KMS-11 (cell line): ENCODE results near the gene C2orf68.

Experiments
- H2AFZ ChIP-seq: fragments of 200-600 bp; sonication (generic); 2 replicates; pipeline ENCODE4 v1.6.1; 2016; ENCODE audit warnings: antibody characterized with exemption, mixed run types, low read depth
- H3K27ac ChIP-seq: fragments of 200-600 bp; sonication (generic); 2 replicates; pipeline ENCODE4 v1.6.1; 2016; ENCODE audit warnings: mild to moderate bottlenecking, mixed run types
- H3K27me3 ChIP-seq: fragments of 200-600 bp; sonication (generic); 2 replicates; pipeline ENCODE4 v1.6.1; 2017; ENCODE audit warnings: mild to moderate bottlenecking, low read depth, mixed run types, moderate library complexity; ENCODE audit not compliant: insufficient read depth
- H3K36me3 ChIP-seq: fragments of 200-600 bp; sonication (generic); 2 replicates; pipeline ENCODE4 v1.6.1; 2017; ENCODE audit warnings: mild to moderate bottlenecking, mixed run types; ENCODE audit not compliant: insufficient read depth
- H3K4me1 ChIP-seq: fragments of 200-600 bp; sonication (generic); 2 replicates; pipeline ENCODE4 v1.6.1; 2016; ENCODE audit warnings: mild to moderate bottlenecking, low read depth, mixed run types; ENCODE audit not compliant: poor library complexity, severe bottlenecking
- H3K4me2 ChIP-seq: fragments of 200-600 bp; sonication (generic); 2 replicates; pipeline ENCODE4 v1.7.0; 2016; ENCODE audit warnings: mild to moderate bottlenecking, mixed run types
- H3K4me3 ChIP-seq: fragments of 200-600 bp; sonication (generic); IDR thresholded peaks from 2 replicates; pipeline ENCODE4 v1.6.1; 2017; ENCODE audit warnings: low read depth, low read length, mixed read lengths; ENCODE audit not compliant: insufficient read depth
- H3K79me2 ChIP-seq: fragments of 200-600 bp; sonication (generic); 2 replicates; pipeline ENCODE4 v1.6.1; 2016; ENCODE audit warnings: low read depth, mixed run types; ENCODE audit not compliant: insufficient read depth
- H3K9ac ChIP-seq: fragments of 200-600 bp; sonication (generic); 2 replicates; pipeline ENCODE4 v1.6.1; 2016; ENCODE audit warnings: mild to moderate bottlenecking, mixed run types
- H4K20me1 ChIP-seq: fragments of 200-600 bp; sonication (generic); 2 replicates; pipeline ENCODE4 v1.6.1; 2016; ENCODE audit warnings: mild to moderate bottlenecking, mixed run types; ENCODE audit not compliant: insufficient read depth
- TF ChIP-seq, protein P1 (sequence below): fragments of 200-600 bp; sonication (generic); conservative IDR thresholded peaks from 2 replicates; pipeline ENCODE4 v1.6.1; 2017; ENCODE audit warnings: low read depth, mild to moderate bottlenecking, antibody characterized with exemption, low read length, moderate library complexity, mixed read lengths

C2orf68 gene

DNA sequence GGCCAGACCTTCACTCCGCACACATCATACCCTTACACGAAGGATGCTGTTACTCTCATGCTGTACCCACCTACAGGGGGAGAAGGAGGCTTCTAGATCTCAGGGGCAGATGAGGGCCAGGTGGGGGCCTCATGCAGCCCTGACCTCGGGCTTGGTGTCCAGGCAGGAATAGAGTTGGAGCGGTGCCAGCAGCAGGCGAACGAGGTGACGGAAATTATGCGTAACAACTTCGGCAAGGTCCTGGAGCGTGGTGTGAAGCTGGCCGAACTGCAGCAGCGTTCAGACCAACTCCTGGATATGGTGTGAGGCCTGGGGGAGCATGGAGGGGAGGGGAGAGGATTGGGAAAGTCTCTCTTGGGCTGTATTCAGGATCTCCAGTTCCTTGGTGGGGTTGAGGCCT lies 20.3 kb downstream of the C2orf68 start:
- H3K4me3 ChIP-seq = no peak overlapping the region
- H3K9ac ChIP-seq = no peak overlapping the region
- no peak overlapping the region for H2AFZ ChIP-seq
- no peak overlapping the region for H3K4me2 ChIP-seq
- no peaks in the 10 kb centered on the region for H3K36me3 ChIP-seq
- no peaks in the 10 kb centered on the region for H4K20me1 ChIP-seq
- peaks cover 10% of the 10 kb centered on the region; the same call in 1 of the 2 replicates for H3K79me2 ChIP-seq
- H3K4me1 ChIP-seq = peaks cover 12% of the 10 kb centered on the region
- H3K27me3 ChIP-seq = no peaks in the 10 kb centered on the region
- TF ChIP-seq, protein P1, sequence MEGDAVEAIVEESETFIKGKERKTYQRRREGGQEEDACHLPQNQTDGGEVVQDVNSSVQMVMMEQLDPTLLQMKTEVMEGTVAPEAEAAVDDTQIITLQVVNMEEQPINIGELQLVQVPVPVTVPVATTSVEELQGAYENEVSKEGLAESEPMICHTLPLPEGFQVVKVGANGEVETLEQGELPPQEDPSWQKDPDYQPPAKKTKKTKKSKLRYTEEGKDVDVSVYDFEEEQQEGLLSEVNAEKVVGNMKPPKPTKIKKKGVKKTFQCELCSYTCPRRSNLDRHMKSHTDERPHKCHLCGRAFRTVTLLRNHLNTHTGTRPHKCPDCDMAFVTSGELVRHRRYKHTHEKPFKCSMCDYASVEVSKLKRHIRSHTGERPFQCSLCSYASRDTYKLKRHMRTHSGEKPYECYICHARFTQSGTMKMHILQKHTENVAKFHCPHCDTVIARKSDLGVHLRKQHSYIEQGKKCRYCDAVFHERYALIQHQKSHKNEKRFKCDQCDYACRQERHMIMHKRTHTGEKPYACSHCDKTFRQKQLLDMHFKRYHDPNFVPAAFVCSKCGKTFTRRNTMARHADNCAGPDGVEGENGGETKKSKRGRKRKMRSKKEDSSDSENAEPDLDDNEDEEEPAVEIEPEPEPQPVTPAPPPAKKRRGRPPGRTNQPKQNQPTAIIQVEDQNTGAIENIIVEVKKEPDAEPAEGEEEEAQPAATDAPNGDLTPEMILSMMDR = no peak
- no peak overlapping the region for H3K27ac ChIP-seq

DNA sequence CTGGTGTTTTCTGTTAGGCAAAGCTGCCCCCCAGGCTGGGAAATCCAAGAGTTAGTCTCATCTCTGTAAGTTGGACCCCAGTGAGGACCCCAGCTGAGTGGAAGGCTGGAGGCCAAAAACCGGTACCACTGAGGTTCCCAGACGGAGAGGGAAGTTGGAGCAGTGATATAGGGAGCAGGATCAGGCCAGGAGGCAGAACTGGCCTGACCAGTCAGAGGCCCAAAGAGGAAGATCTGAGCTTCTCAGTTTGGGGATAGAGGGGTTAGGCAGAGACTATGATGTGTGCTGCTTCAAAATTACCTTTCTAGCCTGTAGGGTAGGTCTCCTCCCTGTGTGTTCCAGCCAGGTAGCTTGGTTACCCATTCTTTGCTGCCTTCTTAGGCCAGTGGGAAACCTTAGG lies 20.9 kb downstream of the C2orf68 start:
- no peak overlapping the region for H3K4me2 ChIP-seq
- peaks cover 7% of the 10 kb centered on the region for H3K4me1 ChIP-seq
- no peaks in the 10 kb centered on the region for H4K20me1 ChIP-seq
- H3K27ac ChIP-seq = no peak overlapping the region
- TF ChIP-seq, protein P1 = no peak
- no peak overlapping the region for H2AFZ ChIP-seq
- H3K4me3 ChIP-seq = no peak overlapping the region
- H3K27me3 ChIP-seq = no peaks in the 10 kb centered on the region
- no peaks in the 10 kb centered on the region for H3K36me3 ChIP-seq
- H3K79me2 ChIP-seq = peaks cover 4% of the 10 kb centered on the region; the same call in 1 of the 2 replicates
- no peak overlapping the region for H3K9ac ChIP-seq

DNA sequence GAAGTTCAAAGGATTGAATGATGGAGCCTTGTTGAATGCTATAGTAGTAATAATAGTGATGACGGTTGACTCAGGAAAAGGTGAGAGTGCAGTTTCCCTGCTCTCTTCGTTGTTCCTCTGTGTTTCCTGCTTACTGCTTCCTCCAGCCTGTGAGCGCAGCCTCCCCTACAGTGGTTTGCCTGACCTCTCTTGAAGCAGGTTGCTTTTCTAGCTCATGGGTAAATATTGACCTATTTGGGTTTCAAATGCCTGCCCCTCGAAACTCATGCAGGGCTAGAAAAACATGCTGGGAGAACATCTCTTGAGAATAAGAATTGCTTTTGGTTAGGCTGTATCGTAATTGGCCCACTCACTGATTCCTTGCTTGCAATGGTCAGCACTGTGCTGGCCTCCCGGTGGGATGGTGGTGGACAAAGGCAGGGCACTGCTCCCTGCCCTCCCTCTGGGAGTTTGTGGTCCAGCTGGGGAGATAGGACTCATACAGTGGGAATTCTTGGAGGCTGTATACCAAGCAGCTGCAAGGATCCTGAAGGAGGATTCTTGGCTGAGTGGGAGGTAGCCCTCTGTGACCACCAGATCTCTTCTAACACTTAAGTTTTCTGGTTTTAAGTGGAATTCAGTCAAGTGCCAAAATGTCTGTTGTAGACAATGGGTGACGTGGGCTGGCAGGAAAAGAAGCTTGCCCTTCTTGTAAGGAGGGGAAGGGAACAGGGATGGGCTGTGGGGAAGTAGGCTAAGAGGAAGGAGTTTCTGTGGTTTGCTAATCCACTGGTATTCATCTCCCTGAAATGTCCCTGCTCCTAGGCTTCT lies 21.7 kb downstream of the C2orf68 start:
- Histone ChIP-seq H3K4me3 (no peak overlapping the region), H3K9ac (no peak overlapping the region), H3K4me1 (peaks cover 7% of the 10 kb centered on the region), H3K79me2 (no peaks in the 10 kb centered on the region), H4K20me1 (no peaks in the 10 kb centered on the region), H3K4me2 (no peak overlapping the region), H3K27me3 (no peaks in the 10 kb centered on the region), H2AFZ (no peak overlapping the region), H3K36me3 (no peaks in the 10 kb centered on the region), H3K27ac (no peak overlapping the region)
- TF ChIP-seq, protein P1 = no peak

DNA sequence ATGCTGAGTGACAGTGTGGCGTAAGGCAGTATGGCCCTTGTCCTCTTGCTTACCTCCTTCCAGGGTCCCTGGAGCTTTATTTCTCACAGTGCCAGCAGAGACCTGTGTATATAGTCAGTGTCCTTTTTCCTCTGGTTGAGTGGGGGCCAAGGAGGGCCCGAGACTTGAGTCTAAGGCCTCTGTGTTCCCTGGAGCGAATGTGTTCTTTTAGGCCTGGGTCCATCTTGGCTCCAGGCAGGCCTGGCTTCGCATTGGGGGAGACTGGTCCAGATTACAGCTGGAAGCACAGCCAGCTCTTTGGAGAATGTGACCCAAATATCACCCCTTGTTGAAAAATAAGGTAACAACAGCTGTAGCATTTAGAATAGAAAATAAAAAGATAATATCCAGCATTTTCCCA lies 22.7 kb downstream of the C2orf68 start:
- H4K20me1 ChIP-seq = no peaks in the 10 kb centered on the region
- H3K79me2 ChIP-seq = no peaks in the 10 kb centered on the region
- no peaks in the 10 kb centered on the region for H3K36me3 ChIP-seq
- H3K27ac ChIP-seq = no peak overlapping the region
- no peaks in the 10 kb centered on the region for H3K4me1 ChIP-seq
- H3K27me3 ChIP-seq = no peaks in the 10 kb centered on the region
- no peak overlapping the region for H3K9ac ChIP-seq
- TF ChIP-seq, protein P1 = no peak
- no peak overlapping the region for H3K4me2 ChIP-seq
- no peak overlapping the region for H3K4me3 ChIP-seq
- no peak overlapping the region for H2AFZ ChIP-seq
